WTC11 (cell line): Measurements from ENCODE around the gene ASTN2. TPM values are rescaled to one million over a fixed set of nuclear protein-coding genes. Genes with fewer than 3 reads are reported as not detected.
A peak's percentile ranks its signal among the peaks of the same experiment; 100 is the strongest.

Experiments used
- ATAC-seq: fragments of 200-7000 bp; cut with Tn5 transposase; 2 replicates; pipeline ENCODE4 v1.10.0; 2021; ENCODE audit warnings: mild to moderate bottlenecking, moderate library complexity
- CTCF ChIA-PET: fragments of 300-600 bp; sonication (Branson Sonifier 250); formaldehyde crosslinking; loops from one replicate; lab custom pipeline; 2021; ENCODE audit warnings: antibody characterized with exemption; lab: Charles Lee
- POLR2A ChIA-PET: fragments of 350-600 bp; sonication (Branson Sonifier 250); formaldehyde crosslinking; loops from one replicate; lab custom pipeline; 2021; ENCODE audit warnings: antibody characterized with exemption; lab: Charles Lee
- DNase-seq: peaks from one replicate; pipeline ENCODE4 v3.0.0; 2021; ENCODE audit warnings: low spot score
- H3K27ac Mint-ChIP-seq: 2 replicates; pipeline ENCODE4 v1.8.0; 2021; ENCODE audit warnings: mixed read lengths
- H3K27me3 Mint-ChIP-seq: 2 replicates; pipeline ENCODE4 v1.8.0; 2021; ENCODE audit warnings: low read depth, mild to moderate bottlenecking, moderate library complexity, mixed read lengths
- H3K36me3 Mint-ChIP-seq: 2 replicates; pipeline ENCODE4 v1.8.0; 2021; ENCODE audit warnings: mixed read lengths
- H3K4me1 Mint-ChIP-seq: 2 replicates; pipeline ENCODE4 v1.8.0; 2022; ENCODE audit warnings: mixed read lengths
- H3K4me3 Mint-ChIP-seq: 2 replicates; pipeline ENCODE4 v1.8.0; 2021; ENCODE audit warnings: mild to moderate bottlenecking, moderate library complexity, mixed read lengths
- H3K9me3 Mint-ChIP-seq: 2 replicates; pipeline ENCODE4 v1.8.0; 2021; ENCODE audit warnings: mixed read lengths
- ARID4B ChIP-seq: sonication (generic); formaldehyde crosslinking; IDR thresholded peaks from 2 replicates; pipeline ENCODE4 v1.8.0; 2023; ENCODE audit warnings: missing genetic modification reagents, mild to moderate bottlenecking, borderline replicate concordance
- ATF2 ChIP-seq: sonication (generic); formaldehyde crosslinking; IDR thresholded peaks from 2 replicates; pipeline ENCODE4 v1.8.1; 2022; ENCODE audit warnings: low read depth, missing genetic modification reagents, borderline replicate concordance
- ATF3 ChIP-seq: sonication (generic); formaldehyde crosslinking; conservative IDR thresholded peaks from 2 replicates; pipeline ENCODE4 v1.8.1; 2022; ENCODE audit warnings: mild to moderate bottlenecking, missing genetic modification reagents
- CDX4 ChIP-seq: fragments of 250-450 bp; sonication (Bioruptor Pico); IDR thresholded peaks from 2 replicates; pipeline ENCODE4 v1.9.0; 2021; ENCODE audit warnings: moderate library complexity, mild to moderate bottlenecking, inconsistent platforms, borderline replicate concordance
- E2F4 ChIP-seq: sonication (generic); formaldehyde crosslinking; IDR thresholded peaks from 2 replicates; pipeline ENCODE4 v1.8.1; 2022; ENCODE audit warnings: low read depth, mild to moderate bottlenecking, moderate library complexity, missing genetic modification reagents, borderline replicate concordance
- FOXP4 ChIP-seq: sonication (generic); formaldehyde crosslinking; IDR thresholded peaks from 2 replicates; pipeline ENCODE4 v1.8.0; 2022; ENCODE audit warnings: mild to moderate bottlenecking, missing genetic modification reagents
- GRHL2 ChIP-seq: fragments of 250-450 bp; sonication (Bioruptor Pico); IDR thresholded peaks from 2 replicates; pipeline ENCODE4 v1.8.0; 2022; ENCODE audit warnings: mild to moderate bottlenecking, moderate library complexity; ENCODE audit not compliant: insufficient replicate concordance, severe bottlenecking
- RELA ChIP-seq: sonication (generic); formaldehyde crosslinking; IDR thresholded peaks from 2 replicates; pipeline ENCODE4 v1.8.1; 2022; ENCODE audit warnings: missing genetic modification reagents, mild to moderate bottlenecking, borderline replicate concordance
- ZNF416 ChIP-seq: fragments of 250-450 bp; sonication (Bioruptor Pico); IDR thresholded peaks from 2 replicates; pipeline ENCODE4 v1.9.0; 2021; ENCODE audit warnings: mild to moderate bottlenecking, inconsistent platforms
- total RNA-seq: library from RNA; stranded (reverse); gene quantifications from 3 replicates; pipeline ENCODE4 v1.2.3, GENCODE V29; 2021

ASTN2 gene
- total RNA-seq, 1 experiment from 2014 or later = 16.2 TPM

GRCh38 chr9:117434566-117434965, 19.7 kb upstream of the ASTN2 start:
- peak; percentile 98 for ATAC-seq

GRCh38 chr9:117430813-117431212, 16.0 kb upstream of the ASTN2 start:
- Mint-ChIP-seq H3K27ac (no peak overlapping the region), H3K9me3 (0 out of 2 replicates have a peak, but pooled peaks cover 3% of the 10 kb centered on the region), H3K4me3 (no peak overlapping the region), H3K27me3 (no peaks in the 10 kb centered on the region), H3K4me1 (peaks cover 27% of the 10 kb centered on the region), H3K36me3 (no peaks in the 10 kb centered on the region)
- CTCF ChIA-PET = no interaction called here
- POLR2A ChIA-PET = no interaction called here
- DNase-seq (no peak), ATAC-seq (no peak)
- TF ChIP-seq ATF3 (CRISPR knock-in tag) (no peak), CDX4 (CRISPR knock-in tag) (no peak), RELA (CRISPR knock-in tag) (no peak), ATF2 (CRISPR knock-in tag) (no peak), E2F4 (CRISPR knock-in tag) (no peak), FOXP4 (CRISPR knock-in tag) (no peak), ARID4B (CRISPR knock-in tag) (no peak), GRHL2 (CRISPR knock-in tag) (no peak), ZNF416 (no peak)

More at GRCh38 chr9:117434566-117434965, 19.7 kb upstream of the ASTN2 start:
- no peaks in the 10 kb centered on the region for H3K27me3 Mint-ChIP-seq
- H3K27ac Mint-ChIP-seq = no peak overlapping the region
- ChIA-PET POLR2A (no interaction called here), CTCF (interaction anchor here (0.6 to 1.2 kb wide), 6 partner anchors 9 to 53 kb away, joined by 3 to 9 read pairs (median 4); partner anchors contain the start of gene ASTN2)
- no peaks in the 10 kb centered on the region for H3K36me3 Mint-ChIP-seq
- 0 out of 2 replicates have a peak, but pooled peaks cover 3% of the 10 kb centered on the region for H3K9me3 Mint-ChIP-seq
- H3K4me1 Mint-ChIP-seq = peaks cover 37% of the 10 kb centered on the region
- no peak overlapping the region for H3K4me3 Mint-ChIP-seq
- no peak for TF ChIP-seq ARID4B (CRISPR knock-in tag)
- DNase-seq = no peak
